HG03064 (cell line): ENCODE measurements around the gene SLC24A3.

Experiments used
- ATAC-seq: cut with Tn5 transposase; IDR thresholded peaks from one replicate; pipeline ENCODE4 v1.9.1; 2021; ENCODE audit warnings: low read depth; ENCODE audit not compliant: unreplicated experiment

SLC24A3 gene

DNA sequence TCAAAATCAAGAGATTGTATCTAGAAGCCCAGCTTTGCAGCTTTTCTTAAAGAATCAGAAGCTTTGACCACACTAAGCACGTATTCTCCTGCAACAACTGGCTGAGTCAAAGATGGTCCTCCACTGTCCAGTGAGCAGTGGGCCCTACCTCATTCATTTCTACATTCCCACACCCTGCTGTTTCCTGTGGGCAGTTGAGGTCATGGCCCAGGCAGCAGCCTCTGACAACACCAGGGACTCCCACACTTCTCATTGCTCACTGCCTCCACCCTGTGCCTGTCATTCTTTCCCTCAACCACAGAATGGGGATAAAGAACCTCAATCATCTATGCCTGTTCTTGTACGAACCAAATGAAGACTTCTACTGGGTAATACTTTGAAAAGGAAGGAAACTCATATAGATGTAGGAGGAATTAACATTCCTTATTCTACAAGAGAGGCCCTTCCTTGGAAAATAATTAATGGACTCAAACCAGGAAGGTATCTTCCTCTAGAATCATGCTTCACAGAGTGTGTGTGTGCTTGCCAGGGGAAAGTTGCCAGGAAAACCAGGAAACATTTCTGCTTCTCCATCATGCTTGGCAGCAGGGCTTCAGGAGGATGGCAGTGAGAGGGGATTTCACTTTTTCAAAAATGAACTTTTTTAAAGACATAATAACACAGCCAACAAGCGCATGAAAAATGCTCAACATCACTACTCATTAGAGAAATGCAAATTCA, 353.9 kb downstream of the SLC24A3 start:
- no peak for ATAC-seq

DNA sequence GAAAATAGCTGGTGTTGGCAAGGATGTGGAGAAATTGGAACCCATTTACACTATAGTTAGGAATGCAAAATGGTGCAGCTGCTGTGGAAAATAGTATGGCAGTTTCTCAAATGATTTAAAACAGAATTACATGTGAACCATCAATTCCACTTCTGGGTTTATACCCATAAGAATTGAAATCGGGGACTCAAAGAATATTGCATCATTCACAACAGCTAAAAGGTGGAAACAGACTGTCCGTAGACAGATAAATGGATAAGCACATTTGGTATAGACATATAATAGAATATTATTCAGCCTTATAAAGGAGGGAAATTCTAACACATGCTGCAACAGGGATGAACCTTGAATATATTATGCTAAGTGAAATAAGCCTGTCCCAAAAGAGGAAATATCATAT, 355.7 kb downstream of the SLC24A3 start:
- no peak for ATAC-seq

DNA sequence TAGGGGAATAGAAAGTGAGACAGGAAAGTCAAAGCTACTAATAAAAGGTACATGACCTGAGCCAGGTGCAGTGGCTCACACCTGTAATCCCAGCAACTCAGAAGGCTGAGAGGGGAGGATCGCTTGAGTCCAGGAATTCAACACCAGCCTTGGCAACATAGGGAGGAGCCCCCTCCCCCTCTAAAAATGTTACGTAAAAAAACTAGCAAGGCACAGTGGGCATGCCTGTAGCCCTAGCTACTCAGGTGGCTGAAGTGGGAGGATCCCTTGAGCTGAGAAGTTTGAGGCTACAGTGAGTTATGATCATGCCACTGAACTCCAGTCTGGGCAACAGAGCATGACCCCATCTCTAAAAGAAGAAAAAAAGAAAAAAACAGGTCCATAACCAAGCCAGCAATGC, 359.6 kb downstream of the SLC24A3 start:
- no peak for ATAC-seq

DNA sequence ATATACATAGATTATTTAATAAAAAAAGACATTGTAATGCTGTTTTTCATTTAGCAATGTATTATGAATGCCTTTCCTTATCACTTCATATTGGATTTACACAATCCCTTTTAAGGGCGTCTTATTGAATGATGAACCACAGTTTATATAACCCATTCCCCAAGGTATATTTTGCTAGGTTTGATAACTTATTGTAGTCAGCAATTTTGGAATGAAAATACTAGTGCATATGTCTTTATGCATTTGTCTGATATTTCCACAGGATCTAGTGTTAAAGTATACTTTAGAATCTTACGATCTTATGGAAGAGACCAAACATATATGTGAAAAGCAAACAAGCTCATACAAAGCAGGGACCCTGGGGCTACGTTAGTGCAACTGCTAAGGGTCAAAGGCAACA, 365.2 kb downstream of the SLC24A3 start:
- ATAC-seq: no peak

DNA sequence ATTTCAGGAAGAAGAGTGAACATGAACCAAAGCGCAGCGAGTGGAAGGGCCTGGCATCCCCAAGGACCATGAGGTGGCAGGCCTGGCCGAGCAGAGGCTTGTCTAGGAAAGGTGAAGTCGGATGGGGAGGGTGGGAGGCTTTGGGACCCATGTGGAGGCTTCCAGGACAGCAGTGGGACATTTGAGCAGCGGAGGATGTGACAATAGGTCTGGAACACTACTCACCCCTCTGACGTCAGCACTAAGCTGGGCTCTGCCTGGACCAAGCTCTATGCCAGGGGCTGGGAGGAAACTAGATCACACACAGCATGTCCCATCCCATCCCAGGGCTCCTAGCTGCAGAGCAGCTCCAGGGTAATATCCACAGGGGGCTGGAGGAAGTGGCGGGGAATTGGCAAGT, 370.3 kb downstream of the SLC24A3 start:
- ATAC-seq: no peak

DNA sequence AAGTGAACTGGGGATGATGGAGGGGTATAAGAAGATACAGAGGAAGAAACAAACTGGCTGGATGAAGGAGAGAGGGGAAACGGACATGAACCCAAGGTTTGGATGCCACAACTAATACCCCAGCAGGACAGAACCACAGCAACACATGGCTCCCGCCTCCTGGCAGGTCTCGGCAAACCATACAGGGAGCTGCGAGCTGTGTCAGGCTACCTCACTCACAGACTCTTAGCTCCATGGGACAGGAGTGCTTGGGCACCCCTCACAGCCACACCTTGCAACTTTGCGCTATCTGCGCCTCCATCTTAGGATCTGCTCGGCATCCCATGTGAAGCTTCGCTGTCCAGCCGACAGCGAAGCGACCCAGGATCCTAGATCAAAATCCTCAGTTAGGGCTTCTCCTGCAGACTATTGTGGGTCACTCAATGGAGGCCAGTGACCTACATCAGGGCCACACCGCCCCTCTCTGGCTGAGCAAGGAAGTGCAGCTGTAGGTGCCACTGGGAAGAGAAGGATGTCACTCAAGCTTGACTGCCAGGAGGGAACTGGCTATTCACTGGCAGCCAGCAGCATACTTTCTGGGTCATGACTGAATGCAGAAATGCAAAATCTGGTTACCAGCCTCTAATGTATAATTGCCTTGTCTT, 371.2 kb downstream of the SLC24A3 start:
- no peak for ATAC-seq

DNA sequence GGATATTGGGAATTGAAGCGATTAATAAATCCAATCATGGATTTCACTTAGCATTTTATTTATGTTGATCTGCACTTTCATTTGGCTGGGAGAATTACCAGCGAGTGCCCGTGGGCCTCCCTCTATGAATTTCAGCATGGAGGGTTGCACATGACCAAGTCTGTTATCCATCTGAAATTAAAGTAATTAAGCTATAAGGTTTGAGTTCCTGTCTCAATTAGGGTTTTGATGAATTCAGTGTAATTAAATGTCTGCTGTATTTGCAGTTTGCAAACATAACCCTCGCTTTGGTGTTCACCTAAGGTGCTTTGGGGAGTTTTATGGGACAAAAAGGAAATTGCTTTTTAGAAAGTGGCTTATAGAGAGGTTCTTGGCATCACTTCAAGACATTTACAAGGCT, 375.8 kb downstream of the SLC24A3 start:
- ATAC-seq: no peak

DNA sequence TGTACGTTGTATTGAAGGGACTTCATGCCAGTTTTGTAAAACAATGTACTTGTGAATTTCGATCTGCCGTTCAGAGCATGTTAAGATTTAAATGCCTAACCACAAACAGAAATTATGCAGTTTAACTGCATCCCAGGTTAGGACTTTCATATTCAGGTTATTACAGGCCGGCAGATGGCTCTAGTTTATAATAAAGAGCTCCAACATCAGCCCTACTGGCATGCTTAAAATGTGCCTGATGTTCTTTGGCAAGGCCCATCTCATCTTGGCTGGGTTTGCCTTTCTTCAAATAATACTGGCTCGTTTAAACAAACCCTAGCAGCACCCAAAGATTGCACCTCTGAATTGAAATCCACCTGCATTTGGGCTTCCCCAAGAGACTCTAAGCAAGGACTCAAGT, 376.3 kb downstream of the SLC24A3 start:
- no peak for ATAC-seq

DNA sequence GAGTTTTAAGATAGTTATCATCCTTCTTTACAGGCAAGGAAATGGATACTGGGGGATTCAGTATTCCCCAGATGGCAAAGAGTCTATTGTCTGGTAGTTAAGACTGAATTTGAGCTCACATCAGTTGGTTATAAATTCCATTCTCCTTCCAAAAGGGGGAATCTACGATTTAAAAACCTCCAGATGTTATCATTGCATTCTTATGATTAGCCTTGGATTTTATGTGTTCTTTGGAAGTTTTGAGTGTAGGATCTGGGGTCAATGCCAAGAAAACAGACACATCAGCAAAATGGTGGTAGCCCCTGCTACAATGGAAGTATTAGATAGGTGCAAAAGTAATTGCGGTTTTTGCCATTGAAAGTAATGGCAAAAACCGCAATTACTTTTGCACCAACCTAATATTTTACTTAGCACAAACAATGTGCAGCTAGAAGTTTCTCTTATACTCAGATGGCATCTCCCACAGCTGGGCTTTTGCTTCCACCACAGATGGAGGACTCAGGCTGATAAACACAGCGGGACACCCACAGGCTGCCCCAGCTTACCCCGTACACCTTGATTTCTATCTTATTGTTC, 377.4 kb downstream of the SLC24A3 start:
- ATAC-seq: no peak

DNA sequence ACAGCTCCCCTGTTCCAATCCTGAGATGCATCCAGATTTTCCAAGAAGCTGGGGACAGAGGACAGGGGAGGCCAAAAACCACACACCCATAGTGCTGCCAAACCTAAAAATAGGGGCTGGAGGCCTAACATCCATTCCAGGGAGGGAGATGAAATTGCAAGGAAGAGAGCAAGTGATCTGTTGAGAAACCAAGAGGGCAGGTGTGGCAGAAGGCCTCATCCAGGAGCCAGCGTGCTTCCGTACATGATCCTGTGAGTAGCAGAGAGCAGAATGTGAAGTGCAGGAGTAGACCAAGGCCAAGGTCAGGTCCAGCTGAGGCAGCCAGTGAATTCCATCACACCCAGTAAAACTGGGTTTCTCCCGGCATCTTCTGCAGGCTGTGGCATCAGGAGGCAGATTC, 377.9 kb downstream of the SLC24A3 start:
- ATAC-seq: no peak

DNA sequence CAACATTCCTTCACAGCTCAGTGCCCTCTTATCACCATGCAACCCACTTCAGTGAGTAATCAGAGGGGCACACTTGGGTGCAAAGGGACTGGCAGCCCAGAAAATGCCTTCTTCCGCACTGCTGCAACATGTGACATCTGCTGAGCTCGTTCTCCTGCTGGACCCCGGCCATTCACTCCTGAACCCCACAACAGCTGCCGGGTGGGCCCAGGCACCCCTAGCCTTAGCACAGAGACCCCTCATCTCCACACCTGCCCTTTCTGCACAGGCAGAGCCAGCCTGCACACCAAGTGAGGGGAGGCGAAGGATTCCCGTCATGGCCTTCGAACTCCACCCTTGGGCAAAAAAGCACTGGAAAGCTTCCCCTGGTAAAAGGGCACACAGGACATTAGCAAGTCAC, 381.3 kb downstream of the SLC24A3 start:
- ATAC-seq: no peak

DNA sequence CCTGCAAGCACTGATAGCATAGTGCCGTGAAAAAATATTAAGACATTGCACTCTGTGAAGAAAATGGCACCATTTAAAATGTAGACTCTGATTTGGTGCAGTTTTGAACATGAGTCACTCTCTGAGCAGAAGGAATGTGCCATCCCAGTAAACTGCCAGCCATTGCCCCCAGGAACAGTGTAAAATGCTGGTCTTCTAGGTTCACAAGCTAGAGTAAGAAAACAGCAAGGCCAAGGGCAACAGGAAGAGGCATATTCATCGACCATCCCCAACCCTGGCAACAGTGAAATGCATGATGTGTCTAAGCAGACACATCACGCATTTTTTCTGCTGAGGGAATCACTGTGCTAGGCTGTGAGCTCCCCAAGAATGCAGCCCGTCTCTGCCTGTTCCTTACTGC, 382.5 kb downstream of the SLC24A3 start:
- ATAC-seq: no peak

DNA sequence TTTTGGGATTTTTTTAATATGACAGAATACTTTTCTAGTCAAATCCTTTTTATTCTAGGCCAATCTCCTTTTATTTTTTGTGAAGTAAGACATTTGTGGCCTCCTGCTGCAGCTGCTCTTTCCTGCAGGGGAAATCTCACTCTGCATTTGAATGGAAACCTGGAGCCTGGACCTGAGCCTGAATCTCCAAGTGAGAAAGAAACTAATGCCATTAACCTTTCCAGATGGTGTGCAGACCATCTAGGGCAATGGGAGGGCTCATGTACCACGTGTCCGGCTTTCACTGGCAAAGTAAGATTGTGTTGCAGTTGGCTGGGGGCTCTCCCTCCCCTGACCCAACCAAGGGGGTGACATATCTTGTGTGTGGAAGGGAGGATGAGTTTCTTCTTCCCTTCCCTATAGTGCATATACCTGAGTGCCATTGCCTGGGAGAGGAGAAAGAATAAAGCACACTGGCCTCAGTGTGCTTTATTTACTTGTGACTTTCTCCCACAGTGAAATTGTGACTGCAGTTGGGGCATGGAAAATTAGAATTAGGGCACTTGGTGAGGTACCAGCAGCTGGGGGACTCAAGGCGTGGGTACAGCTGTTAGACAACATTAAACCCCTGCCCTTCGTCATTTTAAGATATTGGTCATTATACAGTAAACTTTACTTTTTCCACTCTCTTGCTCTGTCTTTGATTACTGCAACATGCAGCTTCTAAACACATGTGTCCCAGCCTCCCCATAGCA, 385.8 kb downstream of the SLC24A3 start:
- no peak for ATAC-seq

DNA sequence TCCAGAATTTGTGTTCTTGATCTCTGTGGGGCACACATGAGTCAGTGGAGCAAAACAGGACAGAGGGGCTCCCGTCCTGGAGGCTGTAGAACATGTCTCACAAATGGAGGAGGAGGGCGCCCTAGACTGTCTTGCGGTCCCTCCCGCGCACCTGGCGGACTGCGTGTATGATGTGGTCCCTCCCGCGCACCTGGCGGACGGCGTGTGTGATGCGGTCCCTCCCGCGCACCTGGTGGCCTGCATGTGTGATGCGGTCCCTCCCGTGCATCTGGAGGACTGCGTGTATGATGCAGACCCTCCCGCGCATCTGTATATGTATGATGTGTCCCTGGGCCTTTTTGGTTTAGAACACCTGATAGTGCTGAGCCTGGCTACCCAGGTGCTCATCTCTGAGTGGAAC, 386.8 kb downstream of the SLC24A3 start:
- ATAC-seq: no peak

DNA sequence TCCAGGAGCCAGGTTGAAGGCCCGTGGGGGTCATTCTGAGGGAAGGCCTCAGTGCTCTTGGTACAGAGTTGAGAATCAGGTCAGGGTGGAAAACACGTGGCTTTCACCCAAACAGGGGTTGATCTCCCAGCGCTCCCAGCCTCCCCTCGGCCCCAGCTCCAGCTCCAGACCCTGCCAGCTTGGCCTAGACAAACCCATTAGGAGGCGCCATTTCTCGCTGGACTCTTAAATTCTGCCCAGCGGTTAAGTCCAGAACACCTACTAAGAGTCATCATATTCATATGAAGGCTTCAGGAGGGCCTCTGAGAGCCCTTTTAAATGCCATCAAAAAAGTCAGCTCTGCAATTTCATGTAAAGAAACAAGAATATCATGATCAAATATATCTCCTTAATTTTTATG, 387.6 kb downstream of the SLC24A3 start:
- ATAC-seq: no peak

DNA sequence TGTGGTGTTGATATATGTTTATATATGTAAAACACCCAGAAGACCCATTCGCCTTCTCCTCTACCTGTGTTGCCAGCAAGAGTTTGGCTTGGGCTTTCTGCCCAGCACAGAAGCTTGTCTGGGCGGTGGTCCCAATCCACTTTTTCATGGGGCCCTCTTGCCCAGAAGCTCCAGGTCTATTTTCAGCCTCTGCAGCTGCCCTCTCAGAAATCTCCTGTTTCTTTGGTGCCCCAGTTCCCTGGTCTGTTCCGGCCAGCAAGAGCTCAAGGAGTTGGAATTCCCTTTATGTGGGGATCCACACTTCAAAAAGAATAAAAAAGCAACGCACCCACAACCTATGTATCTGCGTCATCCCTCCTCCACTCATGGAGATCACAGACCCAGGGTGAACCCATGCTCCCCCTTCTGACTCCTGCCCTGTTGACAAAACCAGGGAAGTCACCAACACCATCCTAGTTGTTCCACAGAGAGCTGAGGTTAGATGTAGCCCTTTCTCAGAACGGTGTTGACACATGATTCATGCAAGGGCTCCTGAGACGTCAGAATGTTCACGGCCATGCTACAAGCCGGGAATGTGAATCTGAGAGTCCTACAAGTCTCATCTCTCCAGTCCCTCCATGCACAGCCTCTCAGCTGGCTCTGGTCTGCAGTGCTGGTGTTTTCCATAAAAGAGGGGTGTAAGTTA, 388.8 kb downstream of the SLC24A3 start:
- ATAC-seq: no peak

DNA sequence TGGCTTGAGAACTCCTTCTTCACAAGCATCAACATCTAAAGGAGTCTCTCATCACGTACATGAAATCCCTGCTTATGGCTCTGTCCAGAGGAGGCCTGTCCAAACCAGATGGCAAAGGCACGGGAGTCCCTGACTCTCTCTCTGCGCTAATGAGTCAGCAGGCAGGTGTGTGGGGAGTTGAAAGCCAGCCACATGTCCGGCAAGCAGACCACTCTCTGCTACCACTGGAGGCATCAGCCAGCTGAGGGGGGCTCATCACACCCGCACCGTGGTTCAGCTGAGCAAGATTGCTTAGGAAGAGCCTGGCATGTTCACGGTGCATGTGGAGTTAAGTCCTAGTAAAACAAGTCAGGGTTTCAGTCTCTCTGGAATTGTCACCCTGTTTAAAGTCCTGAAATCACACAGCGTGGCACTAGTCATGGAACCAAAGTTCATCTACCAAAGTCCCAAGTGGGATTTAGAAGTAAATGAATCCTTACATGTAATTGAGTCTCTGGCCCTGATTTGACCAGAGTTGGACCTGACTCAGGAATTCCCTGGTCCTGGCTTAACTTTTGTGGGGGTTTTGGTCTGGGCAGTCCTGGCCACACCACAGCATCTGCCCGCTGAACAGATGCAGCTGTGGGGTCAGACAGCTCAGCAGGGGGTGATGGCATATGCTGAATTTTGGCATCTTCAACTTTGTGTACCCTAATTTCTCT, 390.4 kb downstream of the SLC24A3 start:
- ATAC-seq: no peak

DNA sequence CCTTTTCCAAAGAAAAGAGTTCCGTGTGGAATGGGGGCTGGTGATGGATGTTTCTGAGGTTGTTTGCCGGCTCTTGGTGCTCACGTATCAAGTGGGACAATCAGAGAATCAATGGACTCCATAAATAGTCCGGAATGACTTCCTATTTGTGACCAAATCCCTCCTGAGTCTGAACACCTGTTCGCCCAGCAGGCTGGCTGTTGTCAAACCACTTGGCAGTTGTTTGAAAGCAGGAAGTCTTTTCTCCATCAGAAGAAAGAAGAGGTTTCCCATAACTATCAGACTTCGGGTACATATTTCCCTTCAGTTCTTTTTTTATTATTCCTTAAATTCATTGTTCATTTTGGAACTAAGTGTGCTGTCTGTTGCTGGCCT, 390.9 kb downstream of the SLC24A3 start:
- ATAC-seq: no peak

DNA sequence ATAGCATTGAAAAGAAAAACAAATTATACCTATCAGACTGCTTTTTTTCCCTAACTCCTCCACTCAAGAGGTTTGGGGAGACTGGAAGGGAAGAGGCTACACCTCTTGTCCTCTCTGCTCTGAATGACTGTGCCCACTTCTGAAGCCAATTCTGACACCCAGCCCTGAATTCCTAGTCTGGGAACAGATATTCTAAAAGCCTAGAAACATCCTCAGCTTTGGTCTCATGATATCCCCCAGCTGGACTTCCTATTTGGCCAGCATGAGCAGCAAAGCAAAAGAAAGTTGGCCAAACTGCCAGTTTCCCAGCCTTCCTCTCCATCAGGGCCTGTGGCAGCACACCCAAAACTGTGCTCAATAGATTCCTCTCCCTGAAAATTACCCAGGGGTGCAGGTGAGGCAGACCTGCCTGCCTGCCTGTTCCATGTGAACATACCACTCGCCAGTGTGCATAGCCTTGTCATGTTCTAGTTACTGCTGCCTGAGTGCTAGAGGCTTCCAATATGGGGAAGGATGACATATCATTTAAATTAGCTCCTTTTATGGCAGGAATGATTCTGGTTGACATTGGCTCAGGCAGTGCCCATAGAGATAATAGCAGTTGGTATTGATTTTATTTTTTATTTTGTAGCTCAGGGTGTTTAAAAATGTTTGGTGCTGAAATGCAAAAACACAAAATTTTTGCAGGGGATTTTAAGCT, 393.5 kb downstream of the SLC24A3 start:
- ATAC-seq: no peak
